ENCODE results near the gene TAF15.

The TAF15 gene

DNA sequence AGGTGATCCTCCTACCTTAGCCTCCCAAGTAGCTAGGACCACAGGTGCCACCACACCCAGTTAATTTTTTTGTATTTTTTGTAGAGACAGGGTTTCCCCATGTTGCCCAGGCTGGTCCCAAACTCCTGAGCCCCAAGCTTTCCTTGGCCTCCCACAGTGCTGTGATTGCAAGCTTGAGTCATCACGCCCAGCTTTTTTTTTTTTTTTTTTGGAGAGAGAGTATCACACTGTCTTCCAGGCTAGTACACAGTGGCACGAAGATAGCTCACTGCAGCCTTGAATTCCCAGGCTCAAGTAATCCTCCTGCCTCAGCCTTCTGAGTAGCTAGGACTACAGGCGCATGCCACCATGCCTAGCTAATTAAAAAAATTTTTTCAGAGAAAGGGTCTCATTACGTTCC lies 32.2 kb downstream of the TAF15 start:
- no peak overlapping the region for H3K4me3 ChIP-seq (ENCODE audit: low read length)
- no peaks in the 10 kb centered on the region for H3K27me3 ChIP-seq (ENCODE audit: control insufficient read depth, insufficient read depth, low read length)
- no peak overlapping the region for H3K9ac ChIP-seq (ENCODE audit: low read depth, low read length)
- H3K4me2 ChIP-seq (ENCODE audit: low read length), result no peak overlapping the region
- H3K9me3 ChIP-seq (replicated peaks; ENCODE audit: low read length), result no peaks in the 10 kb centered on the region
- peaks cover 73% of the 10 kb centered on the region for H3K36me3 ChIP-seq (ENCODE audit: insufficient read depth, low read length)
- no peaks in the 10 kb centered on the region for H3K4me1 ChIP-seq (ENCODE audit: control insufficient read depth, insufficient read depth, low read length)

DNA sequence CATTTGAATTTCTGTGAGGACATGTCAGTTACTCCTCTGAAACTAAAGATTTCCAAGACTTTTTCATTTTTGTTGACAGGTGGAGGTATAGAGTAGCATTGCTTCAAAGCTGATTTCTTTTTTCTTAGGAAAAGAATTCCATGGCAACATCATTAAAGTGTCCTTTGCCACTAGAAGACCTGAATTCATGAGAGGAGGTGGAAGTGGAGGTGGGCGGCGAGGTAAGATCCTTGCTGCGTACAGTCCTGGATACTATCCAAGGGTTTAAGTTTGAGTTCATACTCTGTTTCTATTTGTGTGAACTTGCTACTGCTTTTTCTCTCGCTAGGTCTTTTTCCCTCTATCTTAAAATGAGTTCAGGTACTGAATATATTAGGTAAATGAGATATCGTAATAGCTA lies 33.0 kb downstream of the TAF15 start:
- H3K36me3 ChIP-seq (ENCODE audit: insufficient read depth, low read length), result peaks cover 71% of the 10 kb centered on the region

DNA sequence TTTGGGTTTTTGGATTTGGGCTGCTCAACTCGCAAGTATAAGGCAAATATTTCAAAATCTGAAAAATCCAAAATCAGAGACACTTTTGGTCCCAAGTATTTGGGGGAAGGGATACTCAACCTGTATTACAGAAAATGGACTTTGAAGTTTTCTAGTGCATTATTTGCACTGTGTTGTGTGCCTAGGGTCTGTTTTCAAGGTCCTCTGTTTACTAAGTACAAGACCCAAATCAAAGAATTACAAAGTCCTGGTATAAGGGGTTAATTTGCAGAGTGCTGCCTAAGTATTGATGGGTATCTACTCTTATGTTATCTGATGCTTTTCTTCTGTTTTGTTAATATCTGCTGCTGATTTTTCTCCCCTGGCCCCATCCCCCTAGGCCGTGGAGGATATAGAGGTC lies 34.4 kb downstream of the TAF15 start:
- no peak overlapping the region for H3K4me3 ChIP-seq (ENCODE audit: low read length)
- H3K4me2 ChIP-seq (ENCODE audit: low read length), result no peak overlapping the region
- no peaks in the 10 kb centered on the region for H3K9me3 ChIP-seq (replicated peaks; ENCODE audit: low read length)
- H3K9ac ChIP-seq (ENCODE audit: low read depth, low read length), result no peak overlapping the region
- H3K27me3 ChIP-seq (ENCODE audit: control insufficient read depth, insufficient read depth, low read length), result no peaks in the 10 kb centered on the region
- no peaks in the 10 kb centered on the region for H3K4me1 ChIP-seq (ENCODE audit: control insufficient read depth, insufficient read depth, low read length)
- H3K36me3 ChIP-seq (ENCODE audit: insufficient read depth, low read length), result peaks cover 73% of the 10 kb centered on the region

More for the DNA sequence above, 33.0 kb downstream of the TAF15 start:
- Histone ChIP-seq H3K27me3 (ENCODE audit: control insufficient read depth, insufficient read depth, low read length) (no peaks in the 10 kb centered on the region), H3K9ac (ENCODE audit: low read depth, low read length) (no peak overlapping the region), H3K4me3 (ENCODE audit: low read length) (no peak overlapping the region), H3K4me1 (ENCODE audit: control insufficient read depth, insufficient read depth, low read length) (no peaks in the 10 kb centered on the region), H3K9me3 (replicated peaks; ENCODE audit: low read length) (no peaks in the 10 kb centered on the region), H3K4me2 (ENCODE audit: low read length) (no peak overlapping the region)

DNA sequence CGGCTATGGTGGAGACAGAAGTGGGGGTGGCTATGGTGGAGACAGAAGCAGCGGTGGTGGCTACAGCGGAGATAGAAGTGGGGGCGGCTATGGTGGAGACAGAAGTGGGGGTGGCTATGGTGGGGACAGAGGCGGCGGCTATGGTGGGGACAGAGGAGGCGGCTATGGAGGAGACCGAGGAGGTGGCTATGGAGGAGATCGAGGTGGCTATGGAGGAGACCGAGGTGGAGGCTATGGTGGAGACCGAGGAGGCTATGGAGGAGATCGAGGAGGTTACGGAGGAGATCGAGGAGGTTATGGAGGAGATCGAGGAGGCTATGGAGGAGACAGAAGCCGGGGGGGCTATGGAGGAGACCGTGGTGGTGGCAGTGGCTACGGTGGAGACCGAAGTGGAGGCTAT lies 35.3 kb downstream of the TAF15 start:
- Histone ChIP-seq H3K36me3 (ENCODE audit: insufficient read depth, low read length) (peaks cover 72% of the 10 kb centered on the region), H3K27me3 (ENCODE audit: control insufficient read depth, insufficient read depth, low read length) (no peaks in the 10 kb centered on the region), H3K9ac (ENCODE audit: low read depth, low read length) (no peak overlapping the region), H3K4me1 (ENCODE audit: control insufficient read depth, insufficient read depth, low read length) (no peaks in the 10 kb centered on the region), H3K4me2 (ENCODE audit: low read length) (no peak overlapping the region), H3K9me3 (replicated peaks; ENCODE audit: low read length) (no peaks in the 10 kb centered on the region), H3K4me3 (ENCODE audit: low read length) (no peak overlapping the region)

DNA sequence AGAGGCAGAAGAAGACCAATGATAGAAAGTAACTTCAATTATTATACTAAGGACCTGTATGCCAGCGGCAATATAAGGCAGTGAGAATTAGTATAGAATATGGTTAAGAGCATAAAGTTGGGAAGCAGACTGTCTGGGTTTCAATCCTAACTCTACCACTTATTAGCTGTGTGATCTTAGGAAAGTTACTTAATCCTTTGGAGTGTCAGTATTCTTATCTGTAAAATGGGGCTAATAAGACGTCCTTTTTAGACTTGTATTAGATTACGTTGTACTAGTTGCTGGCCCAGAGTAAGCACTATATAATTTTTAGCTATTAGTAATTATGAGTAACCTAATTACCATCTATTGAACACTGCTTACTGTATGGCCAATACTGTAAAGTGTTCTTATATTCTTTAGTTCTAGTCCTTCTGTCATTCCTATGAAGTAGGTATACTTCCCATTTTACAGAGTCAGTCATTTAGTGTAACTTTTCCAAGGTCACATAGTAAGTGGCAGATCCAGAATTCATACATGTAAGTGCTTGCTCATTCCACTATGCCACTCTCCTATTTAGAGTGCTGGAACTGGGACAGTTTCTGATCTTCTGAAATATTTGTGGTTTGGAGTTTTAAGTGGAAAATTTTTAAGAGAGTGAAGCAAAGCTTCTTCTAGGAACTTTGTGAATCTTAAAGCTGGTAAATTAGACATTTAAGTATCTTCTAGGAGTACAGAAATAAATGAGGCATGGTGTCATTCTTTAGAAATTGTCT lies 36.9 kb downstream of the TAF15 start:
- no peak overlapping the region for H3K4me2 ChIP-seq (ENCODE audit: low read length)
- H3K9ac ChIP-seq (ENCODE audit: low read depth, low read length), result no peak overlapping the region
- no peaks in the 10 kb centered on the region for H3K9me3 ChIP-seq (replicated peaks; ENCODE audit: low read length)
- no peaks in the 10 kb centered on the region for H3K27me3 ChIP-seq (ENCODE audit: control insufficient read depth, insufficient read depth, low read length)
- H3K4me3 ChIP-seq (ENCODE audit: low read length), result no peak overlapping the region
- no peaks in the 10 kb centered on the region for H3K4me1 ChIP-seq (ENCODE audit: control insufficient read depth, insufficient read depth, low read length)
- peaks cover 67% of the 10 kb centered on the region for H3K36me3 ChIP-seq (ENCODE audit: insufficient read depth, low read length)

DNA sequence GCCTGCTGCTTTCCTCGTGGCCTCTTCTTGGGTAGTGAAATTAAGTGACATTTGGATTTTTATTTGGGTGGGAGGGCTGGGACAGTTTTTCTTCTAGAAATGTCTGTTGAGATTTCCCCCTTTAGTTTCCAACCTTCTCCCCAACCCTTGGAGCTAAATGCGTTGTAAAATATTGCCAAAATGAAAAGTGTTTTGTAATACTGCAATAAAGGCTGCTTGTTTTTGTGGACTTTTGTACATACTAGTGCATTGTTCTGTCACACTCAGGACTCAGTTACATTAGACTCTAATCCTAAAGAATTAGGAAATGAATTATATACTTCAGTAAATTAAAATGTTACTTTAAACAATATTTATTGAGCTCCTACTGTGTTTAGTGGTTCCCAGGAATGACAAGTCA lies 37.7 kb downstream of the TAF15 start:
- Histone ChIP-seq H3K9ac (ENCODE audit: low read depth, low read length) (no peak overlapping the region), H3K4me1 (ENCODE audit: control insufficient read depth, insufficient read depth, low read length) (no peaks in the 10 kb centered on the region), H3K36me3 (ENCODE audit: insufficient read depth, low read length) (peaks cover 60% of the 10 kb centered on the region), H3K4me2 (ENCODE audit: low read length) (no peak overlapping the region), H3K27me3 (ENCODE audit: control insufficient read depth, insufficient read depth, low read length) (no peaks in the 10 kb centered on the region), H3K4me3 (ENCODE audit: low read length) (no peak overlapping the region), H3K9me3 (replicated peaks; ENCODE audit: low read length) (no peaks in the 10 kb centered on the region)

DNA sequence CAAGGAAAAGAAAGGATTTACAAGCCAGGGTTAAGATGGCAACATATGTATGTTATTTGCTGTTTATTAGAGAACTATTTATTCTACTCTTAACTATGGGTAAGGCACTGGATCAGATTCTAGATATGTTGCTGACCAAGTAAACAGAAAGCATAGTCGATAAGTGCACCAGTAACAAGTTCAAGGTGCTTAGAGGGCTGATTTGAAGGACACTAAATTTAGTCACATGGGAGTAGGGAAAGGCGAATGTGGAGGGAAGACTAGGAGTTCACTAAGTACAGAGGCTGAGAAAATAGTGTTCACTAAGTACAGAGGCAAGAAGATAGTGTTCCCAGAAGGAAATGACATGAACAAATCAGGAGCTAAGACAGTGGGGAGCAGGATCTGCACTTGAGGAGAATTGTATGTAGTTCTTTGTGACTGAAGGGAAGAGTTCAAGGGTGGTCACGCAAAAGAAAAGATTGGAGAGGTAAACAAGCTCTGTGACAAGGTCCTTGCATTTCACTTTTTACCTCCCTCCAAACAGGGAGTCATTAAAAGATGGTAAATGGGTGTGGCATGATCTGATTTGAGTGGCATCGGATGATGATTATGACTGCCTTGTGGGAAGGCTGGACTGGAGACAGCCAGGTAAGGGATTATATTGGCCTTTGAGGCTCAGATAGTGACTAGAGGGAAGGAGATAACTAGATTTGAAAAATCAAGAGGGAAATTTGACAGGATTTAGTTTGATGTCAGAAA lies 38.5 kb downstream of the TAF15 start:
- Histone ChIP-seq H3K27me3 (ENCODE audit: control insufficient read depth, insufficient read depth, low read length) (no peaks in the 10 kb centered on the region), H3K4me2 (ENCODE audit: low read length) (no peak overlapping the region), H3K36me3 (ENCODE audit: insufficient read depth, low read length) (peaks cover 55% of the 10 kb centered on the region), H3K9me3 (replicated peaks; ENCODE audit: low read length) (no peaks in the 10 kb centered on the region), H3K4me1 (ENCODE audit: control insufficient read depth, insufficient read depth, low read length) (no peaks in the 10 kb centered on the region), H3K4me3 (ENCODE audit: low read length) (no peak overlapping the region), H3K9ac (ENCODE audit: low read depth, low read length) (no peak overlapping the region)

DNA sequence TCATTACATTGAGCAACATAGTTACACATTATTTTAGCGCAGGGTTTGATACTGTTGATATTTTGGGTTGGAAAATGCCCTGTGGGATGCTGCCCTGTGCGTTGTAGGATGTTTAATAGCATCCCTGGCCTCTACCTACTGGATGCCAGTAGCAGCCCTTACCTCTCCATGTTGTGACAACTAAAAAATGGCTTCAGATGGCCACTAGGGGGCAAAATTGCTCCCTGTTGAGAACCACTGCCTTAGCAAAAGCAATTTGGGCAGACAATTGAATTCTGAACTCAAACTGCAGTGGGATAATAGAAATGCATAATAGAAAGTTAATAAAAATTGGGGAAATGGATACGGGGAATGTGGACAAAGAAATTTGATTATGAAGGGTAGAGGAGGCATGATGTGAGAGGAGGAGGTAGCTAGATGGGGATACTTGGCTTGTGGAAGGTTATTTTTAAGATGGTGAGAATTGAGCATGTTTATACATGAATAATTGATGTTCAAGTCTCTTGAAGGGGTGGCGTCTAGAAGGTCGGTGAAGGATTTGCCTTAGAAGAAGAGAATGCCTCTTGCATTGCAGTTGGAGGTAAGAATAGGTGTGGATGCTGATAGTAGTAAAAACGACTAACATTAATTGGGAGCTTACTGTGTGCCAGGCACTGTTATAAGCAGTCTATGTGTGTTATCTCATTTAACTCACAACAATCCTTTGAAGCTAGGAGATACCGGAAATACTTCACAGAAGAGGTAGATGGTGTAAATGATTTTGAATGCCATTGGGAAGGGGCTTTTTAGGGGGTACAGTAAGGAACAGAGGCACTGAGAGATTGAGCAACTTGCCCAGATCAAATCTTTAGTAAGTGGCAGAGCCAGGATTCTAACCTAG lies 40.4 kb downstream of the TAF15 start:
- Histone ChIP-seq H3K27me3 (ENCODE audit: control insufficient read depth, insufficient read depth, low read length) (no peaks in the 10 kb centered on the region), H3K4me1 (ENCODE audit: control insufficient read depth, insufficient read depth, low read length) (no peaks in the 10 kb centered on the region), H3K36me3 (ENCODE audit: insufficient read depth, low read length) (peaks cover 48% of the 10 kb centered on the region), H3K9me3 (replicated peaks; ENCODE audit: low read length) (no peaks in the 10 kb centered on the region), H3K9ac (ENCODE audit: low read depth, low read length) (no peak overlapping the region), H3K4me2 (ENCODE audit: low read length) (no peak overlapping the region), H3K4me3 (ENCODE audit: low read length) (no peak overlapping the region)

DNA sequence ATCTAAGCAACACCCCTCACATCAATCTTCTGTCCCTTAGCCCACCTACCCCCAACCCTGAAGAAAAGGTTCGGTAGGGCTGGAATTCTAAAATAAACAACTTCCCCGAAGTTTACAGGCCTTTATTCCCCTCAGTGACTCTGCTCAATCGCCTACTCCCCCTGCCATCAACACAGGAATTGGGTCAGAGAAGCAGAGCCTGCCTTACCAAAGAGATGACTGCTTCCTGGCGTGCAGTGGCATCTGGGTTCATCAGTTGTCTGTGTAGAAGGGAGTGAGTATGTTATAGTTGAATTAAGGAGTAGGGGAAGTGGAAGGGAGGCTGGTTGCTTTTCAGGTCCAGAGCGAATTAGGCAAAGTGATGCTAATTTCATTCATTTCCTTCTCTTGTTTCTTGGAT lies 46.7 kb downstream of the TAF15 start:
- H3K9me3 ChIP-seq (replicated peaks; ENCODE audit: low read length), result no peaks in the 10 kb centered on the region
- no peaks in the 10 kb centered on the region for H3K27me3 ChIP-seq (ENCODE audit: control insufficient read depth, insufficient read depth, low read length)
- H3K36me3 ChIP-seq (ENCODE audit: insufficient read depth, low read length), result peaks cover 27% of the 10 kb centered on the region
- no peak overlapping the region for H3K9ac ChIP-seq (ENCODE audit: low read depth, low read length)
- no peak overlapping the region for H3K4me2 ChIP-seq (ENCODE audit: low read length)
- no peaks in the 10 kb centered on the region for H3K4me1 ChIP-seq (ENCODE audit: control insufficient read depth, insufficient read depth, low read length)
- no peak overlapping the region for H3K4me3 ChIP-seq (ENCODE audit: low read length)

DNA sequence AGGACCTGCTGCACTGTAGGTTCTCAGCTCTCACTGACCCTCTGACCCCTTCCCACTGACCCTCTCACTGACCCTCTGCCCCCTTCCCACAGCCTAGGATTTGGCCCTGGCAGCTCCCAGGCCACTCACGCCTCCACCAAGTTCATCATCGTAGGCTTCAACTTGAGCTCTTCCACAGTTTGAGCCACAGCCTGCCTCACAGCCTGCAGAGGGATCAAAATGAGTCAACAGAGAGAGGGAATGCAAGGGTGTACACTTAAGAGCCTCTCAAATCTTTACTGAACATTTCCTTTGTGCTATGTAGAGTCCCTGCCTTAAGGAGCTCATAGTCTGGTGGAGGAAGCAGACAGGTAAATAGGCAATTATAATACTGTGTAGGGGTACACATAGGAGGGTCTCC lies 47.3 kb downstream of the TAF15 start:
- no peak overlapping the region for H3K4me3 ChIP-seq (ENCODE audit: low read length)

DNA sequence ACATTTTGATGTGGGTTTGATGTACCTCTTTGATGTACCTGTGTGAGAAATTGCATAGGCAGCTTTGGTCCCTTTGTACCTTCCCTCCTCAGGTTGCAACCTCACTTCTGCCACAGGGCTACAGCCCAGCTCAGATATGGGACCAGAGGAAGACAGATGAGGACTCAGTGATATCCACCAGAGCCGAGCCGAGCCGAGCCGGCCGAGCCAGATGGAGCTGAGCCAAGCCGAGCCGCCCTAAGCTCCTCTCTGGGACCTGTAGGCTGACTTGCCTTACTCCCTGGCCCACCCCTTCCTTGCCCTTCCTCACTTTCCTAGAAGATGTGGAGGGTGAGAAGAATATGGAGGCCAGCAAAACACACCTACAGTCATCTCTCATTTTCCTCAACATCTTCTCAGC lies 55.6 kb downstream of the TAF15 start:
- Histone ChIP-seq H3K4me1 (ENCODE audit: control insufficient read depth, insufficient read depth, low read length) (peaks cover 12% of the 10 kb centered on the region), H3K4me2 (ENCODE audit: low read length) (no peak overlapping the region), H3K27me3 (ENCODE audit: control insufficient read depth, insufficient read depth, low read length) (no peaks in the 10 kb centered on the region), H3K9ac (ENCODE audit: low read depth, low read length) (no peak overlapping the region), H3K36me3 (ENCODE audit: insufficient read depth, low read length) (no peaks in the 10 kb centered on the region), H3K9me3 (replicated peaks; ENCODE audit: low read length) (no peaks in the 10 kb centered on the region), H3K4me3 (ENCODE audit: low read length) (no peak overlapping the region)

More for the DNA sequence above, 47.3 kb downstream of the TAF15 start:
- Histone ChIP-seq H3K9ac (ENCODE audit: low read depth, low read length) (no peak overlapping the region), H3K27me3 (ENCODE audit: control insufficient read depth, insufficient read depth, low read length) (no peaks in the 10 kb centered on the region), H3K4me2 (ENCODE audit: low read length) (no peak overlapping the region), H3K9me3 (replicated peaks; ENCODE audit: low read length) (no peaks in the 10 kb centered on the region), H3K4me1 (ENCODE audit: control insufficient read depth, insufficient read depth, low read length) (no peaks in the 10 kb centered on the region), H3K36me3 (ENCODE audit: insufficient read depth, low read length) (peaks cover 27% of the 10 kb centered on the region)

All from skeletal muscle satellite cell (primary cell).